ENCODE data around the gene NUTF2.
"Not testable (repeated sequence)": the region's sequence is repeated elsewhere in the genome, so short reads cannot be mapped to it uniquely, and the experiment has no call there.

NUTF2 gene

DNA sequence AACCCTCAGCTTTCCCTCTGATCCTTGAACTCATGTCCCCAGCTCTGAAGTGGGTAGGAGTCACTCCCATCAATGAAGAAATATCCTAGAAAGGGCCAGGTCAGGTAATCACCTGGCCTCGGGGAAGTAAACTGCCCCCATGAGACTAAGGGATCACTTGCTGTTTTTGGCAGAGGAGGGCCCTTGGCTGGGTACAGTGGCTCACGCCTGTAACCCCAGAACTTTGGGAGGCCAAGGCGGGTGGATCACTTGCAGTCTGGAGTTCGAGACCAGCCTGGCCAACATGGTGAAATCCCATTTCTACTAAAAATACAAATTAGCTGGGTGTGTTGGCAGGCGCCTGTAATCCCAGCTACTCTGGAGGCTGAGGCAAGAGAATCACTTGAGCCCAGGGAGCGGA, 17.3 kb downstream of the NUTF2 start:
- not testable (repeated sequence) for DNase-seq (ENCODE audit: low spot score)

DNA sequence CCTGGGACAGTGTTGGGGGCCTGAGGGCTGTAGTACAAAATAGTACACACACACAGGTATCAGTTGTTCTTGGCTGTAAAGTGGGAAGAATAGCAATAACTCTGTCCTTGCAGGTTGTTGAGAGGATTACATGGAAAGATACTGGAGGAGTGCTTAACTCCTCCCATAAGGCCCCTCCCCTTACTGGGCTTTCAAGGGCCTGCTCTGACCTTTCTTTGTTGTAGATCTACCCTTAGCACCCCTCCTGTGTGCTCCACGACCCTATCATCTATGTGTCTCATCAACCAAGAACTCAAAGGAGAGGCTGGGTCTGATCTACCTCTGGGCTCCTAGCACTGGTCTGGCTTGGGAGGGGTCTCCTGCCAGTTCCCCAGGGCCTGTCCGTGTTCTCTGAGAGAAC, 17.9 kb downstream of the NUTF2 start:
- no peak for DNase-seq (ENCODE audit: low spot score)

DNA sequence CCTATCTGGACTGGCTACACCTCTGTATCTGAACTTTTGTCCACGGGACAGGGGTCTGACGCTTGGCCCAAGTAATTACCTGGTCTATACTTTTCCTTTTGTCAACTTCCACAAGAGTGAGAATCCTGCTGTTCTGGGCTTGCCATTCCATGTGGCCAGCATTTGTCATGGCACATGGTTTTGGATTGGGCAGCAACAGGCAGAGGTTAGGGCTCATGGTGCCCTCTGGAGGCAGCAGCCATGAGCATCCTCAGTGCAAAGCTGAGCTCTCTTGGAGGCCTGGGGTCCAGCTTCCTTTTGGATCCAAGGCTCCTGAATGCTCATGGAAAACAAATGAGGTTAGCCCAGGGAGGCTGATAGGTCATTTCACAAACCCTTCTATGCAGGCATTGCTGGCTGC, 18.6 kb downstream of the NUTF2 start:
- DNase-seq (ENCODE audit: low spot score) = peak; percentile 31

DNA sequence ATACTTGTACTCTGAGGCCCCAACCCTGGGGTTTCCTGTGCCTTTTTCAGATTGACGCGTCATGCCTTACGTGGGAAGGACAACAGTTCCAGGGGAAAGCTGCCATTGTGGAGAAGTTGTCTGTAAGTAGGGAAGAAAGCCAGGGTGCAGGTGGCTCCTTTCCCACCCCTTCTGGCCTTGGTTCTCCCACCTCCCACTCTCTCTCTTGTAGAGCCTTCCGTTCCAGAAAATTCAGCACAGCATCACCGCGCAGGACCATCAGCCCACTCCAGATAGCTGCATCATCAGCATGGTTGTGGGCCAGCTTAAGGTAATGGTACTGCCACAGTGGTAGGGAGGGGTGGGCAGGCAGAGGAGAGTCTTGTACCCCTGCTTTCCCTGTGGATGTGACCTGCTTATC, 21.6 kb downstream of the NUTF2 start:
- DNase-seq (ENCODE audit: low spot score) = no peak

DNA sequence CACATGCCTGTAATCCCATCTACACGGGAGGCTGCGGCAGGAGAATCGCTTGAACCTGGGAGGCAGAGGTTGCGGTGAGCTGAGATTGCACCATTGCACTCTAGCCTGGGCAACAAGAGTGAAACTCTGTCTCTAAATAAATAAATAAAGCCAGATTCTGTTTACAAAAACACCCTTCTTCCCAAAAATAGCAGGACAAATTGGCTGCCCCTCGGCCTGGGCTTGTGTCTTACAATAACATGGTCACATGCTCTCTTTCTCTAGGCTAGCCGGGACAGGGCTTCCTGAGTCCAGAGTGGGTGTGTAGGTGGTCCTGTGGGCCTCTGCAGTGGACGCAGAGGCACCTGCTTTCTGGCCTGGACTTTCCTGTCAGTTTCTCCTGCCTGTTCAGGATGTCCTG, 22.9 kb downstream of the NUTF2 start:
- DNase-seq (ENCODE audit: low spot score) = no peak

DNA sequence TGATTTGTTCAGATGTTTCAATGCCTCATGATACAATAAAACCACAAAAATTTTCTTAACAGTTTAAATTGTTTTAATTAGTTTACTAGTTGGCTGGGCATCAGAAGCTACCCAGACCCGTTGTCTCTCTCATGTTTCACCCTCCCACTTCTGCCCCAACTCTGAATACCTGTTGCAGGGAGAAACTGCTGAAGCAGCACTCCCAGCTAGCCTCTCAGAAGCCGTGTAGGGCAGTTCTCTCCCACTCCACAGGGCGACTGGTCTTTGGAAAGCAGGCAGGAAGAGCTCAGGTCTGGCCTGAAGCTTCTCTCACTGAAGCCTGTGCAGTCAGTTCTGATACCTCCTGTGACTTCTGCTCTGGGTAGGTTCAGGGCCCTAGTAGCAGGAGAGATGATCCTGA, 24.5 kb downstream of the NUTF2 start:
- DNase-seq (ENCODE audit: low spot score) = peak; percentile 28

DNA sequence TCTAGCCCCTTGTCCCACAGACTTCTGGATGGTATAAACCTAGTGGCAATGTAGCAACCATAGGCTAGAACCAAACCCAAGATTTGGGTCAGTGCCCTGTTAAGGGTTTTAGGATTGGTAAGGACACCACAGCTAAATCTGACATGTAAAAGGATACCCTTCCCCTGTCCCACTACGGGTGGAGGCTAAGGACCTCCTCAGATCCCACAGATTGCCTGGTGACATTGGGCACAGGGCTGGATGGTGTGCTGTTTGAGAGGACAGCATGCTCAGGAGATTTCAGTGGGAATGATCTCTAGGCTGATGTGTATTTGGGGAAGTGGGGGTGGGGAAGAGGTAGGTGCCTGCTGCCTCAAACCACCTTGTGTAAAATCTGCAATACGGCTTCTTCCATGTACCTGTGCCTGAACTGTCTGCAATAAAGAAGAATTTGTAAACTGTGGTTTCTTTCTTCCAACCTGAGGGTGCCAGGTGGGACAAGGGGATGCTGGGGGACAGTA, 25.4 kb downstream of the NUTF2 start:
- DNase-seq (ENCODE audit: low spot score) = no peak

DNA sequence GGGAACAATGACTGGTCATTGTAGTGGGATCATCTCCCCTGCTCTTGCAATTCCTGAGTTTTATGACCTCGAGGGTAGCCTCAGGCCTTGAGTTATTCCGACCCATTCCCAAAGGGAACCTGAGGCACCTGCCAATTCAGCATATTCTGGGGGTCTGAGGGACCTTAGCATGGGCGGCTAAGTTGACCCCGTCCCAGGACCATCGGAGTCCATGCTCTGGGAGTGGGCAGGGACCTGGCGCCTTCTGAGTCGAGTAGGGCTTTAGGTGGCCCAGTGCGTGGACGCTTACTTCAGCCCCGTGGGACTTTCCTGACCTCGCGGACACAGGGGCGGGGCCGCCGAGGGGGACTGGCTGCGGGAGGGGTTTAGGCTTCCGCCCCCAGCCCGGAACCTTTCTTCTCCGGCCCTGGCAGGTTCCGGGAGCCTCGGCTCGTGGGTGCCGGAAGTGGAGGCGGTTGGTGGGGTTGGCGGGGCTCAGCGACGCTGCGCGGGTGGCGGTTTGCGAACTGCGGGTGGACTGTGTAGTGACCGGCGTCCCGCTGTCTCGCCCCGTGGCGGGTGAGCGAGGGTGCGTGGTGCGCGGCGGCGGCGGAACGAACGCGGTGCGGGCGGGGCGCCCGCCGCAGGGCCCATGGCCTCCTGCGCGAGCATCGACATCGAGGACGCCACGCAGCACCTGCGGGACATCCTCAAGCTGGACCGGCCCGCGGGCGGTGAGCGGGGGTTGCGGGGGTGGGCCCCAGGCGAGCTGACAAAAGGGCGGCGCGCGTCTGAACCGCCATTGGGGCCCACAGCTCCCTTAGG, 26.1 kb downstream of the NUTF2 start, which contains the start of gene EDC4:
Gene EDC4 (plus strand): TSS at position 422 of the 804 bp plus-strand sequence. CDS start 210 bp downstream, at position 632.
- DNase-seq (ENCODE audit: low spot score) = peak; percentile 65

DNA sequence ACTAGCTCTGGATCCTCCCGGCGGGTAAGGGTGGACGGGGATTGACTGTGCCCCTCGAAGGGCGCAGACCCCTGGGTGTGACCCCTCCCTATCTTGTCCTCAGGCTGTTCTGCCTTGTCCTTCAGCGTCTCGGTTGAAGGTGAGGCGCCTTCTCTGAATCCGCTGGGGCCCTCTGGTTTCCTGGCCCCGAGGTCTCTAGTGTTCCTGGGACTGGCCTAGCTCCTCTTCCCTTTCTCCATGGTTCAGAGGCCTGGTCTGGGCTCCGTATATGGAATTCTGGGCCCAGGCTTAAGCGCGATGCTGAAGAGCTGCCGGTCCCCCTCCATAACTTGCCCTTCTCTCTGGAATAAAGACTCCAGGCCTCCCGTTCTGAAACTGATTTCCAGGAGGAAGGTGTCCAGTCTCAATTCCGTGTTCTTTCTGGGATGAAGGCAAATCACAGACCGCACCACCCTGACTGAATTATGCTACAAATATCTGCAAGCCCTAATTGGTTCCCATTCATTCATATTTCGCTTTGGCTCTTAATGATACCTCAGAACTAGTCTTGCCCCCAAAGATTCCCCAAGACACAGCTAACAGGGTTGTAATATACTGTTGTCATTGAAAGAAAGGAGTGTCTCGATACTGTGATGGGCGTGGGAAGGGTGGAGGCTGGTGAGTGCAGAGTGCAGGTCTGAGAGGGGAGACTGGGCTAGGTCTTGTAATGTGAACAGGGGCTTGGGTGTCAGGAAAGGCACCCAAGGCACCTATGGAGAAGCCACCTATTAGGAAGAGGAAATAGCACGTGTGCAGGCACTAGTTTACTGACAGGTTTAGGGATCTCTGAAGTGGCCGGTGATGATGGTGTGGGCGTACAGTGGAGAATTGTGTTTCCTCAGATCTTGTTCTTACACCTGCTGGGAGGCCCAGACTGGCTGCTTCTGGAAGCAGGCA, 27.0 kb downstream of the NUTF2 start:
- no peak for DNase-seq (ENCODE audit: low spot score)

DNA sequence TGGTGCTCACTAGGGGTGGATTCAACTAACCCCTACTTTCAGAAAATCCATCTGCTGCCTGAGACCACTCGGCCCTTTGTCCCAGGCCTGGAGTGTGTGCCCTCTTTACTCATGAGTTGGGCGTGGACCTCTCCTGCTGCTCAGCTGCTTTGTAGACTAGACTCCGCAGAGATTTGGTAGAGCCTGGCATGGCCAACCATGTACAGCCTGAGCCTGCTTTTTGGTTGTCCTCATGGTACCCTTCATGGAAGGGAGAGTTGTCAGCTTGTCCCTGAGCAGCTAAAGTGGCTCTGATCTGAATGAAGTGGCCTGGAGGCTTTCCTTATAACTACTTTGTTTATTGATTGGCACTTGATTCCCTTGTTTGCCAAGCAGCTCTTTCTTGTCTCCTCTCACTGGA, 27.6 kb downstream of the NUTF2 start:
- no peak for DNase-seq (ENCODE audit: low spot score)

DNA sequence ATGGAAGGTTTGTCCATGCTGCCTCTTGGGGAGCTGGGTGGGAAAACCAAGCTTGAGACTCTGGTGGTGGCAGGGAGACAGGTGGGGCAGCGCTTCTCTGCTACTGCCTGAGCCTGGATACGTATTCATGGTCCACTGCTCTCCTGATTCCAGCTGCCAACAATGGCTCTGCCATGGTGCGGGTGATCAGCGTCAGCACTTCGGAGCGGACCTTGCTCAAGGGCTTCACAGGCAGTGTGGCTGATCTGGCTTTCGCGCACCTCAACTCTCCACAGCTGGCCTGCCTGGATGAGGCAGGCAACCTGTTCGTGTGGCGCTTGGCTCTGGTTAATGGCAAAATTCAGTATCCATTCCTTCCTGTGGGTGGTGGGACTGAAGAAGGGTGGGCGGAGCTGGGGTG, 30.3 kb downstream of the NUTF2 start:
- DNase-seq (ENCODE audit: low spot score) = no peak

DNA sequence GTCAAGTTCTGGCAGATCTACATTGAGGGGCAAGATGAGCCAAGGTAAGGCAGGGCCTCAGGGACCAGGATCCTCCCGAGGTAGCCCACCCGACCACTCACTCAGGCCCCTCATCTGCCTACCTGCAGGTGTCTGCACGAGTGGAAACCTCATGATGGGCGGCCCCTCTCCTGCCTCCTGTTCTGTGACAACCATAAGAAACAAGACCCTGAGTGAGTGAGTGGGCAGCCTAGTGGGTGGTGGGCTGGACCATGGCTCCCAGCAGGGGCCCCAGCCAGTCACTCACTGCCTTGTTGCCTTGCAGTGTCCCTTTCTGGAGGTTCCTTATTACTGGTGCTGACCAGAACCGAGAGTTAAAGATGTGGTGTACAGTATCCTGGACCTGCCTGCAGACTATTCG, 31.5 kb downstream of the NUTF2 start:
- no peak for DNase-seq (ENCODE audit: low spot score)

DNA sequence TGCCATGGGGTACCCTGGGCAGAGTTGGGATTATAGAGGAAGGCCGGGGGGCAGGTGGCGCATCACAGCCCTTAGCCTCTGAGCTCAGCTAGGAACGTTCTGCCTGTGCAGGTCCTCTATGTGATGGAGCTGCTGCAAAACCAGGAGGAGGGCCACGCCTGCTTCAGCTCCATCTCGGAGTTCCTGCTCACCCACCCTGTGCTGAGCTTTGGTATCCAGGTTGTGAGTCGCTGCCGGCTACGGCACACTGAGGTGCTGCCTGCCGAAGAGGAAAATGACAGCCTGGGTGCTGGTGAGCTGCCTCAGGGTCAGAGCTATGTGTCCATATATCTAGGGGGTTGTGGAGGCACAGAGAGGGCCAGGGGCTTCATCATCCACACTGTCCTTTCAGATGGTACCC, 32.1 kb downstream of the NUTF2 start:
- no peak for DNase-seq (ENCODE audit: low spot score)

DNA sequence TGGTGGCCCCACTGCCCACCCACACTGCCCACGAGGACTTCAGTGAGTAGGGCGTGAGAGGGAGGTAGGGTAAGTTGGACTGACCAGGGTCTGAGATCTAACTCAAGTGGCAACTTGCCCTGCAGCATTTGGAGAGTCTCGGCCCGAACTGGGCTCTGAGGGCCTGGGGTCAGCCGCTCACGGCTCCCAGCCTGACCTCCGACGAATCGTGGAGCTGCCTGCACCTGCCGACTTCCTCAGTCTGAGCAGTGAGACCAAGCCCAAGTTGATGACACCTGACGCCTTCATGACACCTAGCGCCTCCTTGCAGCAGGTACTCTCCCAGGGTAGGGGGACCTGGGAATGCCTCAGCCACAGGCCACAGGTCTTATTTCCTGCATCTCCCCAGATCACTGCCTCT, 32.7 kb downstream of the NUTF2 start:
- DNase-seq (ENCODE audit: low spot score) = no peak

DNA sequence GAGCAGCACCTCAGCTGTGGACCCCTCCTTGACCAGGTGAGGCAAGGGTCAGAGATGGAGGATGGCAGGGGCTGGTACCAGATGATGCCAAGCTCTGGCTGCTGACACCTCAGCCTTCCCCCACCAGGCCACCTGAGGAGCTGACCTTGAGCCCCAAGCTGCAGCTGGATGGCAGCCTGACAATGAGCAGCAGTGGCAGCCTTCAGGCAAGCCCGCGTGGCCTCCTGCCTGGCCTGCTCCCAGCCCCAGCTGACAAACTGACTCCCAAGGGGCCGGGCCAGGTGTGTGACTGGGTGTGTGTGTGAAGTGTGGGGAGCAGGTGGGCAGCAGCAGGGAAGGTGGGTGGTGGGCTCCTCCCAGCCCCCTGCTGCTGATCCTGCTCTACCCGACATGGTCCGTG, 33.2 kb downstream of the NUTF2 start:
- no peak for DNase-seq (ENCODE audit: low spot score)

DNA sequence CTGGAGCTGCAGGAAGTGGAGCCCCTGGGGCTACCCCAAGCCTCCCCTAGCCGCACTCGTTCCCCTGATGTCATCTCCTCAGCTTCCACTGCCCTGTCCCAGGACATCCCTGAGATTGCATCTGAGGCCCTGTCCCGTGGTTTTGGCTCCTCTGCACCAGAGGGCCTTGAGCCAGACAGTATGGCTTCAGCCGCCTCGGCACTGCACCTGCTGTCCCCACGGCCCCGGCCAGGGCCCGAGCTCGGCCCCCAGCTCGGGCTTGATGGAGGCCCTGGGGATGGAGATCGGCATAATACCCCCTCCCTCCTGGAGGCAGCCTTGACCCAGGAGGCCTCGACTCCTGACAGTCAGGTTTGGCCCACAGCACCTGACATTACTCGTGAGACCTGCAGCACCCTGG, 33.9 kb downstream of the NUTF2 start:
- no peak for DNase-seq (ENCODE audit: low spot score)

DNA sequence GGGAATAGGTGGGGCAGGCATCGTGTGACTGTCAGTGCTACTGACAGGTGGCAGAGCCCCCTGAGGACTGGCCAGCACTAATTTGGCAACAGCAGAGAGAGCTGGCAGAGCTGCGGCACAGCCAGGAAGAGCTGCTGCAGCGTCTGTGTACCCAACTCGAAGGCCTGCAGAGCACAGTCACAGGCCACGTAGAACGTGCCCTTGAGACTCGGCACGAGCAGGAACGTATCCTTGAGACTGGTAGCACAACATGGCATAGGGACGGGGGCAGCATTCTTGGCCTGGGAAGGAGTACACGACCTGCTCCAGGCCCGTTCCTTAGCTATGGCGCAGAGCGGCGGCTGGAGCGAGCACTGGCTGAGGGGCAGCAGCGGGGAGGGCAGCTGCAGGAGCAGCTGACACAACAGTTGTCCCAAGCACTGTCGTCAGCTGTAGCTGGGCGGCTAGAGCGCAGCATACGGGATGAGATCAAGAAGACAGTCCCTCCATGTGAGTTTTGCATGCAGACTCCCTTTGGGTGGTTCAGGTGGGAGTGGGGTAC, 35.0 kb downstream of the NUTF2 start:
- peak; percentile 84 for DNase-seq (ENCODE audit: low spot score)

DNA sequence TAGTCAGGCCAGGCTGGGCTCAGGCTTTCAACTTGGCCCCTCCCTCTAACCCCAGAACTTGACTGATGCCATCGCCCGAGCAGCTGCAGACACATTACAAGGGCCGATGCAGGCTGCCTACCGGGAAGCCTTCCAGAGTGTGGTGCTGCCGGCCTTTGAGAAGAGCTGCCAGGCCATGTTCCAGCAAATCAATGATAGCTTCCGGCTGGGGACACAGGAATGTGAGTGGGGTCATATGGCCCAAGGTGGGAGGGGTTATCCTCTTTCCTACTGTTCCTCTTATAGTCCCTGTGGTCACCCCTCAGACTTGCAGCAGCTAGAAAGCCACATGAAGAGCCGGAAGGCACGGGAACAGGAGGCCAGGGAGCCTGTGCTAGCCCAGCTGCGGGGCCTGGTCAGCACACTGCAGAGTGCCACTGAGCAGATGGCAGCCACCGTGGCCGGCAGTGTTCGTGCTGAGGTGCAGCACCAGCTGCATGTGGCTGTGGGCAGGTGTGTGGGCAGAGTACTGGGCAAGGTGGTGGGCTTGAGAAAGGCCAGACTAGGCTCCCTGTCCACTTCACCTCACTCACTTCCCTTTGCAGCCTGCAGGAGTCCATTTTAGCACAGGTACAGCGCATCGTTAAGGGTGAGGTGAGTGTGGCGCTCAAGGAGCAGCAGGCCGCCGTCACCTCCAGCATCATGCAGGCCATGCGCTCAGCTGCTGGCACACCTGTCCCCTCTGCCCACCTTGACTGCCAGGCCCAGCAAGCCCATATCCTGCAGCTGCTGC, 35.8 kb downstream of the NUTF2 start:
- no peak for DNase-seq (ENCODE audit: low spot score)

DNA sequence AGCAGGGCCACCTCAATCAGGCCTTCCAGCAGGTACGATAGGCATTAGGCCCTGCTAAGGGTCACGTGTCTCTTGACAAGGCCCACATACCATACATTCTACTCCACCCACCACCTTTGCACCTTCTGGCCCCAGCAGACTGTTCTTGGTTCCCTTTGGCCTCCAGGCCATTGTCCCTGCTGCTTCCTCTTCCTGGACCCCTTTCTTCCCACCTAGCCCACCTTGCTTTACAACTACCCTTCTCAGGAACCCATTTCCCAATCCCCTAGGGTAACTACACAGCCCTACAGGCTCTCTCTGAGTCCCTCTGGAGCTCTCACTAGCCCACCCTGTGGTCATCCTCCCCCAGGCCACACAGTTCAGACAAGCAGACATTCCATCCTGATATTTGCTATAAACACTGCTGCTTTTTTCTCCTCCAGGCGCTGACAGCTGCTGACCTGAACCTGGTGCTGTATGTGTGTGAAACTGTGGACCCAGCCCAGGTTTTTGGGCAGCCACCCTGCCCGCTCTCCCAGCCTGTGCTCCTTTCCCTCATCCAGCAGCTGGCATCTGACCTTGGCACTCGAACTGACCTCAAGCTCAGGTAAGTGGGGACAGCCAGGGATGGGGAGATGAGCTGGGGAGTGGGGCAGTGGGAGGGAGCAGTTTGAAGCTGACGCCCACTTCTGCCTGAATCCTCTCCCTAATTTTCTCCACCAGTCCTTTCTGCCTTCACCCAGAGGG, 36.6 kb downstream of the NUTF2 start:
- DNase-seq (ENCODE audit: low spot score) = no peak

DNA sequence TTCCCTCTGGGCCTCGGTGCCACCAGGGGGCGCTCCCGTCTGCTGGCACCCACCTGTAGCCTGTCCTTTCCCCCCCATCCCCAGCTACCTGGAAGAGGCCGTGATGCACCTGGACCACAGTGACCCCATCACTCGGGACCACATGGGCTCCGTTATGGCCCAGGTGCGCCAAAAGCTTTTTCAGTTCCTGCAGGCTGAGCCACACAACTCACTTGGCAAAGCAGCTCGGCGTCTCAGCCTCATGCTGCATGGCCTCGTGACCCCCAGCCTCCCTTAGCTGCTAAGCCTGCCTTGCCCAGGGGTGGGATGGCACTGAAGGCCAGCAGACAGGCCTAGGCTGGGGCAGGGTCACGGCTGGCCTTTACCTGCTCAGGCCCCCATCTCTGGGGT, 37.1 kb downstream of the NUTF2 start:
- DNase-seq (ENCODE audit: low spot score) = peak; percentile 52

DNA sequence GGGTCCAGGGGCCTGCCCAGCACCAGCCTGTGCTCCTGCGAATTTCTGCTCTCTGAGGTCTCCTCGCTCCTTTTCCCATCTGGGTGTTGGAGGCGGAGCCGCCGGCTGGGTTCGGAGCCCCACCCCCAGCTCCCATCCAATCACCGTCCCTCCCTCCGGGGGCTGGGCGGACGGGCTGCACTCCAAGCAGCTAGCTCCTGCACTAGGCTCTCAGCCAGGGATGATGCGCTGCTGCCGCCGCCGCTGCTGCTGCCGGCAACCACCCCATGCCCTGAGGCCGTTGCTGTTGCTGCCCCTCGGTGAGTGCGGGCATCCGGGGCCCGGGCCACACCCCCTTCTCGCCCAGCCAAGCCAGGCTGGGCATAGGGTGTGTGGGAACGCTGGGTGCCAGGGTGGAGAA, 38.0 kb downstream of the NUTF2 start, which contains the start of gene NRN1L:
Gene NRN1L (plus strand): TSS at position 202 of the 400 bp plus-strand sequence. CDS start 19 bp downstream, at position 221.
- peak; percentile 88 for DNase-seq (ENCODE audit: low spot score)
